ENCODE results near the gene NCL. TPM values are rescaled to one million over a fixed set of nuclear protein-coding genes. Genes with fewer than 3 reads are reported as not detected.

The NCL gene
- total RNA-seq (2021) = 450 and 557 TPM in 2 replicates
- percentile 100 among the genes with signal in this experiment for Bru-seq, nascent RNA
- percentile 100 among the genes with signal in this experiment for BruChase-seq, experiment 1, labeled RNA remaining after a 2-hour chase
- BruChase-seq, experiment 2, labeled RNA remaining after a 6-hour chase = percentile 100 among the genes with signal in this experiment
- long read RNA-seq, full-length matches to known transcripts = 298 of 385 reads
- long read RNA-seq, partial matches to known transcripts = 62 of 385 reads
- long read RNA-seq, other reads (novel, unspliced or antisense) = 25 of 385 reads

DNA sequence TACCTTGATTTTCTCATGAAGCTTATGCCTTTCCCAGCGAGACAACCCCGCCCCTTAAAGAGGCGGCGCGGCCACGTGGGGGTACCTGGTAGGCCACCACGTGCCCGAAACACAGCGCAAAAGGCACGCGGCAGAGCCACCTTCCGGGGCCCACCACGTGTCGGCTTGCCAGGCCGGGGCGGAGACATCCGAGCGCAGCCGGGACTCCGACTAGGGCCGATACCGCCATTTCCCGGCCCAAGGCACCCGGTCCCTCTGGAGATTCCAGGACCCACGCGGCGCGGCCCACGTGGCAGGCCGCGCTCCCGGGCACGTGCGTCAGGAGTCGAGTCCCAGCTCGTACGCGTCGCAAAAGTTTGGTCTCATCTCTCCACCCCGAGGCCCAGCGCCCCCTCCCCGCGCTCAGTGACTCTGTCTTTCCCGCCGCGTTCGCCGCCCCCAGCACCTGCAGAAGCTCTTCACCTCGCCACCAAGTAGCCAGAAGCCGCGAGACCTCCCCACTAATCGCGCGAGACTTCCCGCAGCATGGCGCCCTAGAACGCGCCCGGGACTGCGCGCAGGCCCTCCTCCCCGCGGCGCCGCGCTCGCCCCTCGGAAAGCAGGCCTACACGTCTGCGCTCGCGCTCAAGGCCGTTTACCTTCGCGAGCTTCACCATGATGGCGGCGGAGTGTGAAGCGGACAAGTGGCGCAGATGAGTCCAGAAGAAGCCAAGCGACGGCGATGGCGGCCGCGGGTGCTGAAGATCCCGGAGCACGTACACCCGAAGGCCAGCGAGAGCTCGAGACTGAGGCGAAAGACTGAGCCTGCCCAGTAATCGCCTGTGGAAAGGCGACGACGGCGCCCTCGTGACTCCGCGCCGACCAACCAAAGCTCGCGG lies at the start of gene NCL:
TSS of gene NCL (minus strand) at position 787 of the 878 bp plus-strand sequence. CDS start at position 656, 131 bp downstream.
- TF ChIP-seq EZH2 (IDR thresholded peaks at IDR 0.05; ENCODE audit: low read depth) = no peak
- no peak for TF ChIP-seq CTCF (conservative IDR thresholded peaks at IDR 0.05)
- H3K4me3 ChIP-seq = peak within 1 kb of the TSS; percentile 99
- H4K20me1 ChIP-seq (ENCODE audit: insufficient read depth) = peaks cover 46% of the 10 kb centered on the region
- intact Hi-C loops (cut with micrococcal nuclease; ENCODE audit: unreplicated experiment) = loop anchor here (10.0 kb wide), 1 partner anchor 251 kb away; no protein-coding TSS in a partner anchor
- no peaks in the 10 kb centered on the region for H3K9me3 ChIP-seq (ENCODE audit: insufficient read depth, low read depth)
- peaks cover 45% of the 10 kb centered on the region for H3K36me3 ChIP-seq (ENCODE audit: low read depth)
- peaks cover 24% of the 10 kb centered on the region for H3K4me1 ChIP-seq (replicated peaks; ENCODE audit: insufficient read depth)
- H3F3A ChIP-seq (ENCODE audit: insufficient read depth, low read depth) = peaks cover 52% of the 10 kb centered on the region
- ChIA-PET CTCF (interaction anchor here (0.6 kb wide), 3 partner anchors 18 to 585 kb away, joined by 3 to 5 read pairs (median 3); no protein-coding TSS in a partner anchor), POLR2A (ENCODE audit: unreplicated experiment) (interaction anchor here (0.5 to 1.0 kb wide), 16 partner anchors 15 to 1322 kb away, joined by 3 to 15 read pairs (median 4); no protein-coding TSS in a partner anchor)
- peaks cover 62% of the 10 kb centered on the region for H3K79me2 ChIP-seq (ENCODE audit: low read depth)
- peak; percentile 79 to 87 for DNase-seq
- H3K9me2 ChIP-seq (ENCODE audit: insufficient read depth) = no peaks in the 10 kb centered on the region
- TSS peak; percentile 32 for BruUV-seq (replicated peaks)
- H3K27ac ChIP-seq = peak within 1 kb of the TSS; percentile 99
- peak within 1 kb of the TSS; percentile 96 for H2AFZ ChIP-seq
- peak within 1 kb of the TSS; percentile 99 for H3K4me2 ChIP-seq
- no peaks in the 10 kb centered on the region for H3K27me3 ChIP-seq (ENCODE audit: insufficient read depth, low read depth)

DNA sequence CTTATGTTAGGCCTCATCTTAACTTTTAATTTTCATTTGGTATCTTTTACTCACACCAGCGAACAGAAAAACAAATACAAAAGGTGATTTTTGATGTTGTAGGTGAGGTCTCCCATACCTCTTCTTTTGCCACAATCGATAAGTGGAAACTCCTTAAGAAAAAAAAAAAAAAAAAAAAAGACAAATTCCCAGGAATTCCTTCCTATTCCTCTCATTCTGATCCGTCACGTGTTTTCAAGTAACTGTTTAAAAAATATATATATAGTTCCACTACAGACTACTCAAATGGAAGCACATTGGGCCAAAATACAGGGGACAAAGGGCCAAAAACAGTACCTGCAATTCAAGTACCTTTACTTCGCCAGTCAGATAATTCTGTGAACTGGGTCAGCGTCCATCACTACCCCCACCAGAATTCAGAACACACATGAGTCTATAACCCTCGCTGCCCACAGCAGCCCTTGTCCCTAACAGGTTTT lies 49.5 kb upstream of the NCL start:
- H2AFZ ChIP-seq = peak overlapping the region; percentile 90
- no peaks in the 10 kb centered on the region for H3K27me3 ChIP-seq (ENCODE audit: insufficient read depth, low read depth)

More for the DNA sequence above, 49.5 kb upstream of the NCL start:
- Histone ChIP-seq H3K9me2 (ENCODE audit: insufficient read depth) (no peaks in the 10 kb centered on the region), H3K4me1 (replicated peaks; ENCODE audit: insufficient read depth) (peaks cover 15% of the 10 kb centered on the region), H3K4me3 (peak overlapping the region; percentile 91), H3F3A (ENCODE audit: insufficient read depth, low read depth) (0 out of 2 replicates have a peak, but pooled peaks cover 3% of the 10 kb centered on the region), H3K4me2 (peak overlapping the region; percentile 99), H4K20me1 (ENCODE audit: insufficient read depth) (no peaks in the 10 kb centered on the region), H3K79me2 (ENCODE audit: low read depth) (0 out of 2 replicates have a peak, but pooled peaks cover 6% of the 10 kb centered on the region), H3K9me3 (ENCODE audit: insufficient read depth, low read depth) (no peaks in the 10 kb centered on the region), H3K27ac (peak overlapping the region; percentile 70), H3K36me3 (ENCODE audit: low read depth) (no peaks in the 10 kb centered on the region)
- TF ChIP-seq CTCF (conservative IDR thresholded peaks at IDR 0.05) (no peak), EZH2 (IDR thresholded peaks at IDR 0.05; ENCODE audit: low read depth) (no peak)
- intact Hi-C loops (cut with micrococcal nuclease; ENCODE audit: unreplicated experiment) = loop anchor here (5.0 to 10.0 kb wide), 2 partner anchors 99 to 271 kb away; partner anchors contain the start of genes COPS7B and PDE6D
- CTCF ChIA-PET = interaction anchor here (0.9 kb wide), 1 partner anchor 51 kb away, joined by 3 read pairs; no protein-coding TSS in a partner anchor
- BruUV-seq (replicated peaks) = TSS peak; percentile 80
- POLR2A ChIA-PET (ENCODE audit: unreplicated experiment) = interaction anchor here (0.6 to 0.7 kb wide), 2 partner anchors 98 to 203 kb away, joined by 3 to 5 read pairs; no protein-coding TSS in a partner anchor
- DNase-seq = no peak

All from PC-9 (cell line).